ENCODE measurements around the gene TMPRSS4.

Gene TMPRSS4

DNA sequence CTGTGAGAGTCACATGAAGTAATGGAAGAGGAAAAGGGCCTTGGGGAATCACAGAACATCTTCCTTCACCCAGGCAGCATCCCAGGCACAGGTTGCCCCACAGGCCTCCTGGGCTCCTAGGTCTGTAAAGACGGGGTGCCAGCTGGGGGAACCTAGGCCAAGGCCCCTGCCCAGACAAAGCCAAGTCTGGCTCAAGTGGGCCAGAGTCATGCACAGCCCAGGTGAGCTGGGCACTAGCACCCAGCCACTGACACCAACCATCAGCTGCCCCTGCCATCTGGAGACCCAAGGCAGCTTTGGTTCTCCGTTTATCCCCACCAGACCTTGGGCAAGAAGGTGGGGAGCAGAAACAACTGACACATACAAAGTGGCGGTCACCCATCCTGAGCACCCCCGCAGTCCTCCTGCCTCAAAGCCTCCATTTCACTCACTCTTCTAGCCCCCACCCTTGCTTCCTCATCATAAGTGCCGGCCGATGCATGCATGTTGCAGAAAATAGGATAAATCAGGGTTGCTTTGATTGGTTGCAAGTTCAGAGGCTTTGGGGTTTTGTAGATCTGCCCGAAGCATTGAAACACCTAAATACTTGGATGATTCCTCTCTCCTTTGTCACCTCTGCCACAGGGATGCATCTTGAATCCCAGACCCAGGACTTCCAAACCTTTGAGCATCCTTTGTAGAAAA lies 26.5 kb upstream of the TMPRSS4 start:
- no peak for DNase-seq (ENCODE audit: low read depth)
- TF ChIP-seq, protein P1, sequence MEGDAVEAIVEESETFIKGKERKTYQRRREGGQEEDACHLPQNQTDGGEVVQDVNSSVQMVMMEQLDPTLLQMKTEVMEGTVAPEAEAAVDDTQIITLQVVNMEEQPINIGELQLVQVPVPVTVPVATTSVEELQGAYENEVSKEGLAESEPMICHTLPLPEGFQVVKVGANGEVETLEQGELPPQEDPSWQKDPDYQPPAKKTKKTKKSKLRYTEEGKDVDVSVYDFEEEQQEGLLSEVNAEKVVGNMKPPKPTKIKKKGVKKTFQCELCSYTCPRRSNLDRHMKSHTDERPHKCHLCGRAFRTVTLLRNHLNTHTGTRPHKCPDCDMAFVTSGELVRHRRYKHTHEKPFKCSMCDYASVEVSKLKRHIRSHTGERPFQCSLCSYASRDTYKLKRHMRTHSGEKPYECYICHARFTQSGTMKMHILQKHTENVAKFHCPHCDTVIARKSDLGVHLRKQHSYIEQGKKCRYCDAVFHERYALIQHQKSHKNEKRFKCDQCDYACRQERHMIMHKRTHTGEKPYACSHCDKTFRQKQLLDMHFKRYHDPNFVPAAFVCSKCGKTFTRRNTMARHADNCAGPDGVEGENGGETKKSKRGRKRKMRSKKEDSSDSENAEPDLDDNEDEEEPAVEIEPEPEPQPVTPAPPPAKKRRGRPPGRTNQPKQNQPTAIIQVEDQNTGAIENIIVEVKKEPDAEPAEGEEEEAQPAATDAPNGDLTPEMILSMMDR (IDR thresholded peaks at IDR 0.05; ENCODE audit: control insufficient read depth, extremely low read depth, insufficient read depth) = no peak
- H3K4me3 ChIP-seq (ENCODE audit: low read depth, low read length) = no peak overlapping the region

DNA sequence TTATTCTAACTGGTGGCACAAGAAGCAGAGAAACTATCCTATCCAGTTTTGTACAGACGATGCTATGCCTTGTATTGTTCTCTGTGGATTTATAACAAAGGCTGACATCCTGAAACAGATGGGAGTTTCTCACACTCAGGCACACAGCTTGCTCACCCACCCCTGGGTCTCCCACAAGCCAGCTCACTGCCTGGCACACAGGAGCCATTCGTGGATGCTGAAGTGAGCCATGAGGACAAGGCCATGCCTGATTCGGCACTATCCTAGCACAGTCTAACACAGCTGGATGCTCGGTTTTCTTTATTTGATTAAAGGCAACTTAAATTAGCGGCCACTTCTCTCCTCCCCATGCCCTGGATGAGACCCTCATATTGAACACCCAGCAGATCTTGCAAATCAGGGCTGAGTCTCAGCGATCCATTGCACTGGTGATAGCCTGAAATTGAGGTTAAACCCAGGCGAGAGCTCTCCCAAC lies 25.7 kb upstream of the TMPRSS4 start:
- TF ChIP-seq, protein P1 (IDR thresholded peaks at IDR 0.05; ENCODE audit: control insufficient read depth, extremely low read depth, insufficient read depth) = no peak
- no peak for DNase-seq (ENCODE audit: low read depth)
- H3K4me3 ChIP-seq (ENCODE audit: low read depth, low read length) = no peak overlapping the region

DNA sequence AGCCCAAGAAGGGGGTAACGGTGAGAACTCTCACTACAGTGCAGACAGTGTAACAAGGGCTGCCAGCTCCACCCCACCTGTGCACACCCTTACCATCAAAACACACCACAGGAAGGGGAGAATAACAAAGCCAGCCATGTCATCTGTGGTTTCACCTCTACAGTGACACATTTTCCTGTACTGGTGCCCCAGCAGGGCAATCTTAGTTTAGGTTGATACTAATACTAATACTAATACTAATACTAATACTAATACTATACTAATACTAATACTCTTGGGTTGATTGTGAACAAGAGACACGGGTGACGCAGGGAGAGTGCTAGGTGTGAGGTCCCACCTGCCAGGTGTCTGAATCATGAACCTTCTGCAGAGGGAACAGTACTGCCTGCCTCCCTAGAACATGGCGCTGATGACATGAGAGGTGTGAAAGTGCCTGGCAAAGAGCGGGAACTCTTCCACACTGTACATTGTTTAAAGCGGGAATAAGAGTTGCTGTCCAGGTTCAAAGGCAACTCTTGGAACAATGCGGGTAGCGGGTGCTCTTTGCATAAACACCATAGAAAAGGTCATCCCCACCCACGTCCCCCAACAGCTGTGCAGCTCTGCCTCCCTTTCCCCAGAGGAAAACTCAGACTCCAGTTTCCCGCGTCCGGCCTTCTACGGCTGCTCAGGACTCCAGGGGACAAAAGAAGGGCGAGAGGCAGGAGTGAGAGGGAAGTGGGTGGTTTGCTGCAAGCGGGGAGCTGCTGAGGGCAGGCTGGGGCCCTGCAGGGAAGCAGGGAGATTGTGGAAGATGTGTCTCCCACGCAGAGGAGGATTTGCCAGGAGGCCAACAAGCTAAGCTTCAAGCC lies 25.0 kb upstream of the TMPRSS4 start:
- no peak for DNase-seq (ENCODE audit: low read depth)
- no peak overlapping the region for H3K4me3 ChIP-seq (ENCODE audit: low read depth, low read length)
- TF ChIP-seq, protein P1 (IDR thresholded peaks at IDR 0.05; ENCODE audit: control insufficient read depth, extremely low read depth, insufficient read depth) = no peak

DNA sequence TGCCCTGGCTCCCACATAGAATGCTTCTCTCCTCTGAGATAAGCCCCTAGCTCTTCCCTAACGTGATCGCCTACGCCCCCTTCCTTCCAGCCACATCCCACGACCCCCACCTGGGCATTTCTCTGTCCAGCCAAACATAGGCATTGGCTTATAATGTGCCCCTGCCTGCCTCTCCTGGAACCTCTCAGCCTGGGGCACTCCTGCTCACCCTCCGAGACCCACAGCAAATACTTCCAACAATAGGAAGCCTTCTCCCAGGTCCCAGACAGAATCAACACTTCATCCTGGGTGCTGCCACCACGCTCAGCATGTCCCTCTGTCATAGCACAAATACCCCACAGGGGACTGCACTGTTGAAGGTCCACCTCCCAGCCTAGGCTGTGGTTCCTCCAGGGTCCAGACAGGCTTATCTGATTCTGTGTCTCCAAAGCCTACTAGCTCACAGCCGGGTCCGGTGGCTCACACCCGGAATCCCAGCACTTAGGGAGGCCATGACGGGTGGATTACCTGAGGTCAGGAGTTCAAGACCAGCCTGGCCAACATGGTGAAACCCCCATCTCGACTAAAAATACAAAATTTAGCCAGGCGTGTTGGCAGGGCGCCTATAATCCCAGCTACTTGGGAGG lies 24.2 kb upstream of the TMPRSS4 start:
- TF ChIP-seq, protein P1 (IDR thresholded peaks at IDR 0.05; ENCODE audit: control insufficient read depth, extremely low read depth, insufficient read depth) = no peak
- no peak overlapping the region for H3K4me3 ChIP-seq (ENCODE audit: low read depth, low read length)
- no peak for DNase-seq (ENCODE audit: low read depth)

DNA sequence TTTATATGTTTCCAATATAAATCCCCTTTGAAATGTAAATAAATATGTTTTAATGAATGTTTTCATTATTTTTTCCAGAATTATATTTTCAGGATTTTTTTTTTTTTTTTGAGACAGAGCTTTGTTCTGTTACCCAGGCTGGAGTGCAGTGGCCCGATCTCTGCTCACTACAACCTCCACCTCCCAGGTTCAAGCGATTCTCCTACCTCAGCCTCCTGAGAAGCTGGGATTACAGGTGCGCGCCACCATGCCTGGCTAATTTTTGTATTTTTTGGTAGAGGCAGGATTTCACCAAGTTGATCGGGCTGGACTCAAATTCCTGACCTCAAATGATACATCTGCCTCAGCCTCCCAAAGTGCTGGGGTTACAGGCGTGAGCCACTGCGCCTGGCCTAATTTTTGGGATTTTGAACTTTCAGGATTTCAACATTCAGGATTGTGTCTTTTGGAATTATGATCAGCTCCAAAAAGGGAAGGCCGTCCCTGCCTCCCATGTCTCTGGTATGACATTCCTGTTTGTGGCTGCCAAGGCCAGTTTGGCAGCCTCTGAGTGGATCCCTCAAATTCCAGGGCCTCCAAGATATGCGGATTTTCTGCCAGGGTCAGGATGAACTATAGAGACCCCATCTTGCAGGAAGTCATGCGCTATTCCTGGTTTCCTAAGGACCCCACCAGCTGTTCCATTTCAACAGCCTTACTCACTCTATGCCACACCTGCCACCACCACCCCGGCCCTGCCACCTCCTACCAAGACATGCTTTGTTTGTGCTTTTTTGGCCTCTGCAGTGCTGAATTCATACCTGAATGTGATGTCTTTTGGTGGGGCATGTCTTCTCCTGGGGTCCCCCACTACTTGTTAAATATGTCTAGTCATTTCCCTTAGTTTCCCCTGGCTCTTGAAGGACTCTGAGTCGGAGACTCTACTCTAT lies 21.9 kb upstream of the TMPRSS4 start:
- TF ChIP-seq, protein P1 (IDR thresholded peaks at IDR 0.05; ENCODE audit: control insufficient read depth, extremely low read depth, insufficient read depth) = no peak
- DNase-seq (ENCODE audit: low read depth) = no peak
- H3K4me3 ChIP-seq (ENCODE audit: low read depth, low read length) = no peak overlapping the region

DNA sequence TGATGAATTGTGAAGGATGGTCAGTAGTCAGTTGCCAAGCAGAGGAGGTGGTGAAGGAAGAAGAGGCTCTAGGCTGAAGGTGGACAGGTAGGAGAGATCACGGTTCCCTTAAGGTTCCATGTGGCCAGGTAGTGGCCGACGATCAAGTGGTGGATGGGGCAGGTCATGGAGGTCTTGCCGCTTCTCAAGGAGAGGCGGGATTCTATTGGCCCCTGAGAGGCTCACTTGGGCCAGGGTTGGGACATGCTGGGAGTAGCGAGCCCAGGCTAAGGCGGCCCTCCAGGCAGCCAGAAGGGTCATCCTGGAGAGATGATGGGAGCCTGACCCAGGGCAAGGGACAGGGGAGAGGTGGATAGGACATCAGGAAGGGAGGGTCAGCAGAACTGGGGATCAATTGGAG lies 20.9 kb upstream of the TMPRSS4 start:
- no peak overlapping the region for H3K4me3 ChIP-seq (ENCODE audit: low read depth, low read length)
- TF ChIP-seq, protein P1 (IDR thresholded peaks at IDR 0.05; ENCODE audit: control insufficient read depth, extremely low read depth, insufficient read depth) = no peak
- no peak for DNase-seq (ENCODE audit: low read depth)

Measured in LNCaP clone FGC (cell line).